GM19438 (cell line): ENCODE data around the gene GNPNAT1.
A peak's percentile ranks its signal among the peaks of the same experiment; 100 is the strongest.

Source experiments
- ATAC-seq: cut with Tn5 transposase; IDR thresholded peaks from one replicate; pipeline ENCODE4 v1.9.1; 2021; ENCODE audit warnings: low read depth; ENCODE audit not compliant: unreplicated experiment

Gene GNPNAT1

GRCh38 chr14:52791223-52792096, at the start of gene GNPNAT1:
GNPNAT1 (minus strand) TSS chr14:52791607; CDS start chr14:52784650, 6,957 bp downstream.
- ATAC-seq: peak; percentile 79

GRCh38 chr14:52840877-52841276, 49.5 kb upstream of the GNPNAT1 start:
- no peak for ATAC-seq

- no peak for ATAC-seq
Observed at GRCh38 chr14:52837451-52837850, 46.0 kb upstream of the GNPNAT1 start.

GRCh38 chr14:52836063-52836462, 44.7 kb upstream of the GNPNAT1 start:
- no peak for ATAC-seq

GRCh38 chr14:52835122-52835903, 43.9 kb upstream of the GNPNAT1 start:
- ATAC-seq: no peak

- no peak for ATAC-seq
Observed at GRCh38 chr14:52834440-52834842, 43.0 kb upstream of the GNPNAT1 start.

- ATAC-seq: no peak
Observed at GRCh38 chr14:52833891-52834290, 42.5 kb upstream of the GNPNAT1 start.

GRCh38 chr14:52829527-52830185, 38.2 kb upstream of the GNPNAT1 start:
- no peak for ATAC-seq

- ATAC-seq: no peak
Observed at GRCh38 chr14:52827426-52827825, 36.0 kb upstream of the GNPNAT1 start.

- no peak for ATAC-seq
Observed at GRCh38 chr14:52825085-52825484, 33.7 kb upstream of the GNPNAT1 start.

GRCh38 chr14:52824462-52824861, 33.1 kb upstream of the GNPNAT1 start:
- no peak for ATAC-seq

- no peak for ATAC-seq
Observed at GRCh38 chr14:52821805-52822250, 30.4 kb upstream of the GNPNAT1 start.

GRCh38 chr14:52808101-52808500, 16.7 kb upstream of the GNPNAT1 start:
- no peak for ATAC-seq

- no peak for ATAC-seq
Observed at GRCh38 chr14:52806115-52806514, 14.7 kb upstream of the GNPNAT1 start.

GRCh38 chr14:52802597-52802996, 11.2 kb upstream of the GNPNAT1 start:
- ATAC-seq: no peak

GRCh38 chr14:52801014-52801712, 9.8 kb upstream of the GNPNAT1 start:
- ATAC-seq: no peak

GRCh38 chr14:52798826-52799225, 7.4 kb upstream of the GNPNAT1 start:
- ATAC-seq: no peak

- ATAC-seq: no peak
Observed at GRCh38 chr14:52797653-52798052, 6.2 kb upstream of the GNPNAT1 start.

- no peak for ATAC-seq
Observed at GRCh38 chr14:52793061-52793460, 1.7 kb upstream of the GNPNAT1 start.

GRCh38 chr14:52792097-52792415, 649 bp upstream of the GNPNAT1 start:
- ATAC-seq: no peak
